DMS79 (cell line): Measurements from ENCODE around the gene AGAP1.
"Not testable (repeated sequence)": the region's sequence is repeated elsewhere in the genome, so short reads cannot be mapped to it uniquely, and the experiment has no call there.

Experiments
- DNase-seq: peaks from one replicate; lab custom pipeline; 2025; lab: John Stamatoyannopoulos, UW

The AGAP1 gene

GRCh38 chr2:235592430-235592829, 98.6 kb downstream of the AGAP1 start:
- no peak for DNase-seq

DNA sequence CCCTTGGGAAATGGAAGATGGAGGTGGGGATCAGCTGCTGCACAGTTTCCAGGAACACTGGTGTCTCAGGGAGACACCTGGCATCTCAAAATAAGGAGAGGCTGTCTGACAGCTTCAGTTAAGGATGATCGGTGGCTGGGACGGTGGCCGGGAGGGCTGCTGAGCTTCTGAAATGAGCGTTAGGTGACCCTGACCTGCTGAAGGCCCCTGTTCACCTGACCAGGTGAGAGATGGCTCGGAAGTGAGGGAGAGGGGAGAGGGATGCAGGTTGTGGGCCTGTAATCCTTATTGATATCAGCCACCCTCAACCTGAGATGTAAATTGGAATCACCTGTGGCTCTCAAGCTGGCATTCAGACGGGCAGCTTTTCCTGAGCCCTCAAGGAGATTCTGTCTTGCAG, 99.0 kb downstream of the AGAP1 start:
- no peak for DNase-seq

DNA sequence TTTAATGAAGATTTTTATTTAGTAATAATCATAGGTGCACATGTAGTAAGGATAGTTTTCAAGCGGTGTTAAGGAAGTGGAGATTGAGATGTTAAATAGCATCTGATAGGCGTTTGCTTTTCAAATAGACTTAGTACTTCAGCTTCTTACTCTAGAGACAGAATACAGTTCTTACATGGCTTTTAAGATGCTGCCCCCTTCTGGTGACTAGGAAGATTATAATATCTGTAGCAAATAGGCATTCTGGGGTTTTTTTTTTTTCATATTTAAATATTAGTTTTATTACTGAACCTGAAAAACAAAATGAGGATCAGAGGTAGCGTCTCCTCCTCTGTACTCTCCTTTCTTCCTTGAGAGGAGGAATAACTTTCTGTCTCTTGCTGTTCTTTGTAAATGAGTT, 100.2 kb downstream of the AGAP1 start:
- peak; percentile 35 for DNase-seq

DNA sequence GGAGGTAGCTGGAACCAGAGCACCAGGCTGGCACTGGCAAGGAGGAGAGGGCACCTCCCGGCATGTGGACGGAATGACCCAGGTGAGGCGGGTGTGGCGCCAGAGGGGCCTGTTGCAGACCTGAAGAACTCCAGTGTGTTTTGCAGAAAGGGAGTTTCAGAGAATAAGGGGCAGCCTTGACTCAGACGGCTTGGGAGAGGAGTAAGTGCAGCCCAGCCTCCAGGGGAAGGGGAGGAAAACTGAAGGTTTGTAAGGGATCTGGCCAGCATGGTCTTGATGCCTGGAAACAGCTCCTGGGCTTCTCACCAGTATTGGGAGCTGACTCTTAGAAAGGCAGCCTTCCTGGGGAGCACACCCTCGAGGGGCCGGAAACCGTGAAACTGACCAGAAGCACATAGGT, 101.1 kb downstream of the AGAP1 start:
- no peak for DNase-seq

GRCh38 chr2:235595422-235596010, 101.7 kb downstream of the AGAP1 start:
- DNase-seq: peak; percentile 50

GRCh38 chr2:235596272-235596671, 102.4 kb downstream of the AGAP1 start:
- DNase-seq: no peak

GRCh38 chr2:235597081-235597615, 103.3 kb downstream of the AGAP1 start:
- DNase-seq: no peak

DNA sequence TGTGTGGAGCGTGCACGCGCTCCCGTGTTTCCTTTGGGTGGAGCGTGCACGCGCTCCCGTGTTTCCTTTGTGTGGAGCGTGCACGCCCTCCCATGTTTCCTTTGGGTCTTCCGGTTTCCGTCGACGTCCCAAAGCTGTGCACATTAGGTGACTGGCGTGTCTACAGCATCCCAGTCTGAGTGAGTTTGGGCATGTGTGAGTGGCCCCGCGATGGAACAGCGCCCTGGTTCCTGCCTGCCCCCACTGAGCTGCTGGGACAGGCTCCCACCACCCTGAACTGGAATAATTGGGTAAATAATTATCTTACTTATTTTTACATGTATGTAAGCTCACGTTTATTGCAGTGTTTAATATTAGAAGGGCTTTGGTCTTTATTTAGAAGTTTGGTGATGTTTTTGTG, 104.2 kb downstream of the AGAP1 start:
- DNase-seq: no peak

- DNase-seq: no peak
Observed at GRCh38 chr2:235598532-235599531, 105.0 kb downstream of the AGAP1 start.

- no peak for DNase-seq
Observed at GRCh38 chr2:235599596-235600338, 105.9 kb downstream of the AGAP1 start.

- DNase-seq: no peak
Observed at GRCh38 chr2:235600406-235600805, 106.6 kb downstream of the AGAP1 start.

GRCh38 chr2:235600926-235601325, 107.1 kb downstream of the AGAP1 start:
- no peak for DNase-seq

DNA sequence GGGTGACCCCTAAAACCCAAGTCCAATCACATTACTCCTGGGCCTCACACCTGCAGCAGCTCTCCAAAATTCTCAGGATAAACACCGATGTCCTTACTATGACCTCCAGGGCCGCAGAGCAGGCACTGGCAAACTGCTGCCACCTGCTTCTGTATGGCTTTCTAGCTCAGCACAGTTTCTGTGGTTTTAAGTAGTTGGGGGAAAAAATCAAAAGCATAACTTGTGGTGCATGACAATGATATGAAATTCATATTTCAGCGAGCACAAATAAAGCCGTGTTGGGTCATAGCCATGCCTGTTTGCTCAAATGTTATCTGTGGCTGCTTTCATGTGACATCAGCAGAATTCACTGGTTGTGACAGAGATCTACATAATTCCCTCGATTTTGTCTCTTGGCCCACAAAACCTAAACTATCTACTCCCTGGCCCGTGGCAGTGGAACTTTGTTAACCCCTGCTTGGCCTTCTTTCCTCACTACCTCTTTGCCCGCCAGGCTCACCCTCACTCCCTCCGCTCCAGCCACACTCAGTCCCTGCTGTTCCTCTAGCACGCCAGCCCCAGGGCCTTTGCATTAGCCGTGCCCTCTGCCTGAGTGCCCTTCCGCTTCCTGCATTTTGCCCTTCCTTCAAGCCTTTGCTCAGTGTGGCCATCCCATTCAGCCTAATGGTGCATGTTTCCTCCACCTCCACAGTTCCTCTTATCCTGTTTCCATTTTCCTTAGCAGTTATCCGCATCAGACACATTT, 108.3 kb downstream of the AGAP1 start:
- DNase-seq: no peak

DNA sequence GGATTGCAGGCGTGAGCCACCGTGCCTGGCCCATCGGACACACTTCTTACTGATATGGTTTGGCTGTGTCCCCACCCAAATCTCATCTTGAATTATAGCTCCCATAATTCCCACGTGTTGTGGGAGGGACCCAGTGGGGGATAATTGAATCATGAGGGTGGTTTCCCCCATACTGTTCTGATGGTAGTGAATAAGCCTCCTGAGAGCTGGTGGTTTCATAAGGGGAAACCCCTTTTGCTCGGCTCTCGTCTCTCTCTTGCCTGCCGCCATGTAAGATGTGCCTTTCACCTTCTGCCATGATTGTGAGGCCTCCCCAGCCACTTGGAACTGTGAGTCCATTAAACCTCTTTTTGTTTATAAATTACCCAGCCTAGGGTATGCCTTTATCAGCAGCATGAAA, 109.1 kb downstream of the AGAP1 start:
- DNase-seq: not testable (repeated sequence)

DNA sequence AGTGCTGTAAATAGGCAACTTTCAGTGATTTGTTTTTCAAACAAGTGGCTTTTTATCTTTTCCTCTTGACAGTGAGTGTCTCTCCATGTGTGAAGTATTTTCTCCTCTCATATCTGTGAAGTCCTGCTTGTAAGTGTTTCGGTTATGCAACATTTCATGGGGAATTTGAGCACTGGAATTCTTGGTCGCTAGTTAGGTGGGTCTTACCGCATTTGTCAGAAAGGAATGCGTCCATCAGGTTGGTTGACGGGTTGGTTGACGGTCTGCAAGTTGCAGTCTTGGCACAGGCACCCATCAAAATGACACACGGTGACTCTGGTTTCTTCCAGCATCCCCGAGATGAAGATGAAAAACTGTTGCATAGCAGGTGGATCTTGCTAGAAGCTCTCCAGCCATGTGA, 109.8 kb downstream of the AGAP1 start:
- no peak for DNase-seq

DNA sequence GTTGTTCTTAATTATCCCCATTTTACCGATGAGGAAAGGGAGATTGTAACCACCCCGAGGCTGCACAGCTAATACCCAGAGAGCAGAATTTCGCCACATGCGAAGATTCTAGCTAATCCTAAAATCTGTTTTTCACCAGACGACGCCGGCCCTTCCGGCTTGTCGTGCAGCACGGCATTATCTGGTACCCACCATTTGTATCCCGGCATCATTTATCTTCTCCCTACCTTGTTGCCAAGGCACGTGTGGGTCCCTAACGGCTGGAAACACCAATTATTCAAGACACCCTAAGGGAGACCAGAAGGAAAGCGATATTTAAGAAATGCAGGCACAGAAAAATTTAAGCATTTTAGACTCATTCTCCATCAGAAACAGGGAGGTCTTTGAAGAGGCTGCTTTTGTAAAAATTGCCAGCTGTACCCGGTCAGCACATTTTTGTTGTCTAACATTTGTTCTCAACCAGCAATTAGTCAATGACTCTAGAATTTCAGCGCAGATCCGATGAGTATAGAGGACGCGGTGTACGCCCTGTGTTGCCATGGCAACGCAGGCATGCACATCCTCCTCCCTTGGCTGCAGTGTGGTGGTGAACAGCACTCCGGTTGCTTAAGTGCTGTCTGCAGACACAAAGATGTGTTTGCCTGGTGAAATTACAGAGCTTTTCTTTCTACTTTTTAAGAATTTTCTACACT, 111.6 kb downstream of the AGAP1 start:
- DNase-seq: peak; percentile 80

- no peak for DNase-seq
Observed at GRCh38 chr2:235606004-235606715, 112.3 kb downstream of the AGAP1 start.

GRCh38 chr2:235607546-235608199, 113.8 kb downstream of the AGAP1 start:
- no peak for DNase-seq

- DNase-seq: no peak
Observed at GRCh38 chr2:235608200-235608887, 114.5 kb downstream of the AGAP1 start.
